IPS-18a (cell line): ENCODE data around the gene NOTCH2.
"Not testable (repeated sequence)": the region's sequence is repeated elsewhere in the genome, so short reads cannot be mapped to it uniquely, and the experiment has no call there.

Experiments used
- H3K27ac ChIP-seq: one replicate; pipeline ENCODE4 v1.5.1; 2013; ENCODE audit warnings: low read length
- H3K27me3 ChIP-seq: one replicate; pipeline ENCODE4 v1.6.1; 2013; ENCODE audit warnings: mild to moderate bottlenecking, low read length; ENCODE audit not compliant: control insufficient read depth, insufficient read depth
- H3K36me3 ChIP-seq: one replicate; pipeline ENCODE4 v1.6.1; 2013; ENCODE audit warnings: low read depth, low read length; ENCODE audit not compliant: control insufficient read depth
- H3K4me1 ChIP-seq: one replicate; pipeline ENCODE4 v1.6.1; 2013; ENCODE audit warnings: low read depth, low read length; ENCODE audit not compliant: control insufficient read depth
- H3K4me3 ChIP-seq: one replicate; pipeline ENCODE4 v1.5.1; 2013; ENCODE audit warnings: low read length
- H3K9ac ChIP-seq: one replicate; pipeline ENCODE4 v1.6.1; 2013; ENCODE audit warnings: mild to moderate bottlenecking, low read length, moderate library complexity
- H3K9me3 ChIP-seq: one replicate; pipeline ENCODE4 v1.6.1; 2013; ENCODE audit warnings: low read depth, low read length; ENCODE audit not compliant: control insufficient read depth

NOTCH2 gene

GRCh38 chr1:119984771-119985170 is 84.7 kb downstream of the NOTCH2 start:
- H3K4me3 ChIP-seq = no peak overlapping the region
- H3K36me3 ChIP-seq = peaks cover 9% of the 10 kb centered on the region
- H3K27ac ChIP-seq = no peak overlapping the region

DNA sequence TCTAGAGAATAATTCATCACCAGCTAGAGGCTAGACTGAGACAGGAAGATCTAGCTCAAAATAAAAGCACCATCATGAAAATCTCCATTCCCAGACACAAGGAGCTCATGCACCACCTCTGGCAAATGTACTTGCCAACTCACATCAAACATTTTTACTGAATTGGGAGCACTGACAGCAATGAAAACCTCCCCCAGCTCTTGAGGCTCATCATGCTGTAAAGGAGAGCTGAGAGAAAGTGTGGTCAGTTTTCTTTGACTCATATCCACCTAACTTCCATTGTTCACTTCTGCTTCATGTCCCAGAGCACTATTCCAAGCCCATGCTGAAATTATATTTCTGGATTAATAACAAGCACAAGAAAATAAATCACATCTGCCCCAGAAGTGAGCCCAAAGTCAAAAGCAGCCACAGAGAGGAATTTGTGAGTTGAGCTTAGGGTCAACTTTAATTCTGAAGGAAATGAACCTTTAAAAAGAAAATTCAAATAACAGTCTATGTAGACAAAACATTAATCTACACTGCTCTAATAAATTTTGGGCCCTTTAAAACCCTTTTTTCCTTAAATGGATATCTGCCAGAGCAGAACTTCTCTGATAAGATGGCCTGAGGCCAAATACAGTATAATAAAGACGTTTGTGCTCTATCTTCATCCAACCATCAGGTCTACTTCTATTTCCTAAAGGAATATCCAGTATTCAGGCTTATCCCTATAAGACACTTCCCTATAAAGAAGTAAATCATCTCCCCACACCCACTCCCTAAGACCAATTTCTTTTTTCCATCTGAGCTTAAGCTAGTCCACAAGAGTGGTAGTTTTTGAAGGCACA is 87.3 kb downstream of the NOTCH2 start:
- Histone ChIP-seq H3K4me1 (no peaks in the 10 kb centered on the region), H3K4me3 (no peak overlapping the region), H3K36me3 (peaks cover 9% of the 10 kb centered on the region), H3K9ac (no peak overlapping the region), H3K9me3 (no peaks in the 10 kb centered on the region), H3K27ac (no peak overlapping the region), H3K27me3 (no peaks in the 10 kb centered on the region)

More at GRCh38 chr1:119984771-119985170, 84.7 kb downstream of the NOTCH2 start:
- H3K9me3 ChIP-seq = no peaks in the 10 kb centered on the region
- no peaks in the 10 kb centered on the region for H3K27me3 ChIP-seq
- no peak overlapping the region for H3K9ac ChIP-seq
- no peaks in the 10 kb centered on the region for H3K4me1 ChIP-seq

DNA sequence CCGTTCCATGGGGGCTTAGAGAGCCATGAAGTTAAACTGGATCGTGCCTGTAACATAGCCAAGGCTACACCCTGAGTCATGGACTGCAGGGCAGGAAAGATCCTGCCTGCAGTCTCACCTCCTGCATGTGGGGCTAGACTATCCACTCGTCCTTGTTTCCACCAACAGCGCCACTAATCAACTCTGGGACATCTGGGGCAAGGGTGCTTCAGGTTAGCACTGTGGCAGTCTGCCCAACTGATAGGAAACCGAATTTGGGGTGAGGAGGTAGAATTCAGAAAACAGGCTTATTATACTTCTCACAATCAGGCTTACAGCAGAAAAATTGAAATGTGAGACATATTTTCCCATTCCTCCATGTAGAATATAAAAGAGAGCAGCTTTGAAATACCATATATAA is 88.0 kb downstream of the NOTCH2 start:
- Histone ChIP-seq H3K9me3 (no peaks in the 10 kb centered on the region), H3K36me3 (peaks cover 5% of the 10 kb centered on the region), H3K27ac (no peak overlapping the region), H3K27me3 (no peaks in the 10 kb centered on the region), H3K9ac (no peak overlapping the region), H3K4me1 (no peaks in the 10 kb centered on the region), H3K4me3 (no peak overlapping the region)

DNA sequence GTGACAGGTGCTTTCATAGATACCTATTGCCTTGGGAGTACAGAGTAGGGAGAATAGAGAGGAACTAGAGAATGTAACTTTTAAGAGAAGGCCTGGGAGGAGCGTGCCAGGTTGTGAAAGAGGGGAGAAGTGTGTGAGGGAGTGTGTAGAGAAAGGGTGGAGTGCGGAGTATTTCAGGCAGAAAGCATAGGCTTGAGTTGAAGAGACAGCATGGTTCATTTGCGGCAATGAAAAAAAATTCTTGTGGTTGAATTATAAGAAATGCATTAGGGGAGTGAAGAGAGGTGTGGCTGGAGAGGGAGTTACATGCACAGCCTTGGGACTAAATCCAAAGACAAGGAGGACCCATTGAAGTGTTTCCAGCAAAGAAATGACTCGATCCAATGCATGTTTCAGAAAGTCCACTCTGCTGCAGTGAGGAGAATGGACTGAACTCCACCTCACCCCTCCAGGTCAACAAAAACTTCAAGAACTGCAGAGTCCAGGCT is 91.4 kb downstream of the NOTCH2 start:
- no peak overlapping the region for H3K4me3 ChIP-seq
- H3K9ac ChIP-seq = no peak overlapping the region
- H3K36me3 ChIP-seq = no peaks in the 10 kb centered on the region
- H3K27me3 ChIP-seq = no peaks in the 10 kb centered on the region
- no peaks in the 10 kb centered on the region for H3K9me3 ChIP-seq
- no peak overlapping the region for H3K27ac ChIP-seq
- no peaks in the 10 kb centered on the region for H3K4me1 ChIP-seq

- H3K36me3 ChIP-seq, H3K27ac ChIP-seq, H3K9me3 ChIP-seq, H3K4me1 ChIP-seq, H3K27me3 ChIP-seq, H3K4me3 ChIP-seq, H3K9ac ChIP-seq: not testable (repeated sequence)
These were observed 92.2 kb downstream of the NOTCH2 start for GRCh38 chr1:119977113-119977736.

DNA sequence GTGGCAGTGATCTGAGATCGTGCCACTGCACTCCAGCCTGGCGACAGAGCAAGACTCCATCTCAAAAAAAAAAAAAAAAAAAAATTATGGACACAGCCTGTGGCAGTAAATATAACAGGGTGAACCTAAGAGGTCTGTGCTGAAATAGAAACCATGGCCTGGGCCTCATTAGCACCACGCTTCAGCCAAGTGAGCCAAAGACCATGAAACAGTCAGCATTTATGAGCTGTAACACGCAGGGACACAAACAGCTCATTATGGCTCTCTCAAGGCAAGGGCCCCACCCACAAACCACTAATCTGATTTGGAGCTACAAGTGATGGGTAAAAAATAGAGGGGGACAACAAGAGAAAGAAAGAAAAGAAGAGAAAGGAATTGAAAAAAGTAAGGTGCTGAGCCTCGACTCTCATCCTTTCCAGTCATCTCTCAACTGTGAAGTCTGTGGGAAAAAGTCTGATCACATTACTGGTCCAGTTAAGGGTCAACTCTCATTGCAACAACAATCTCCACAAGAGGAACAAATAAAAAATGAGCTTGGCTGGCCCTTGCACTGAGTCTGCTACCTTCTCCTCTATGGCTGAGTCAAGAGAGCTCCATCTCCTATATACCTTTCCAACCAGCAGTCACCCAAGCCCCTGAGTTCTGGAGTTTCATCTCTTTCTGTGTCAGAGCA is 93.7 kb downstream of the NOTCH2 start:
- H3K9me3 ChIP-seq, H3K27ac ChIP-seq, H3K27me3 ChIP-seq, H3K4me3 ChIP-seq, H3K9ac ChIP-seq, H3K4me1 ChIP-seq, H3K36me3 ChIP-seq: not testable (repeated sequence)

GRCh38 chr1:119975006-119975405 is 94.5 kb downstream of the NOTCH2 start:
- no peak overlapping the region for H3K27ac ChIP-seq
- H3K36me3 ChIP-seq = no peaks in the 10 kb centered on the region
- H3K4me1 ChIP-seq = no peaks in the 10 kb centered on the region
- no peak overlapping the region for H3K4me3 ChIP-seq
- H3K9me3 ChIP-seq = no peaks in the 10 kb centered on the region
- no peaks in the 10 kb centered on the region for H3K27me3 ChIP-seq
- H3K9ac ChIP-seq = no peak overlapping the region

- H3K9me3 ChIP-seq = no peaks in the 10 kb centered on the region
- H3K4me1 ChIP-seq = no peaks in the 10 kb centered on the region
- H3K36me3 ChIP-seq = no peaks in the 10 kb centered on the region
- H3K4me3 ChIP-seq = no peak overlapping the region
- H3K27me3 ChIP-seq = no peaks in the 10 kb centered on the region
- no peak overlapping the region for H3K27ac ChIP-seq
- no peak overlapping the region for H3K9ac ChIP-seq
These were observed 95.4 kb downstream of the NOTCH2 start for GRCh38 chr1:119974013-119974412.

- Histone ChIP-seq H3K27ac (no peak overlapping the region), H3K9me3 (no peaks in the 10 kb centered on the region), H3K4me1 (no peaks in the 10 kb centered on the region)
These were observed 97.5 kb downstream of the NOTCH2 start for GRCh38 chr1:119971710-119972570.

DNA sequence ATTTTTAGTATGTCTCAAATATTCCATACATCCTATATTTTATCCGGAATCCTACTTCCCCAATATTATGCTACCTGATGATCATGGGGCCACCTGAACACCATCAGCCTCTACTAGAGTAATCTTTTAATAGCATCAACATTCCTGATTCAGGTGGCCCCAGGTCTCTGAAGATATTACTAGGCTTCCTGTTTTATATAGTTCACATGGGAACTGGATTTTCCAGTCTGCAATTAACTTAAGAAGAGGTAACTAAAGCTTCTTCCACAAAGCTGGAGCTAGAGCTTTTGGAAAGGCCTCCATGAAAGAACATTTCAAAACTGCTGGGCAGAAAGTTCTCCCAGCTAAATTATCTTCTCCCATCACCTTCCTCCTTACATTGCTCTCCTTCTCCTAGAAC is 100.9 kb downstream of the NOTCH2 start:
- Histone ChIP-seq H3K27me3 (no peaks in the 10 kb centered on the region), H3K4me3 (no peak overlapping the region), H3K9ac (no peak overlapping the region), H3K4me1 (no peaks in the 10 kb centered on the region), H3K36me3 (peaks cover 26% of the 10 kb centered on the region), H3K27ac (no peak overlapping the region), H3K9me3 (no peaks in the 10 kb centered on the region)

More at GRCh38 chr1:119971710-119972570, 97.5 kb downstream of the NOTCH2 start:
- H3K4me3 ChIP-seq = no peak overlapping the region
- H3K36me3 ChIP-seq = peaks cover 9% of the 10 kb centered on the region
- no peak overlapping the region for H3K9ac ChIP-seq
- H3K27me3 ChIP-seq = no peaks in the 10 kb centered on the region

DNA sequence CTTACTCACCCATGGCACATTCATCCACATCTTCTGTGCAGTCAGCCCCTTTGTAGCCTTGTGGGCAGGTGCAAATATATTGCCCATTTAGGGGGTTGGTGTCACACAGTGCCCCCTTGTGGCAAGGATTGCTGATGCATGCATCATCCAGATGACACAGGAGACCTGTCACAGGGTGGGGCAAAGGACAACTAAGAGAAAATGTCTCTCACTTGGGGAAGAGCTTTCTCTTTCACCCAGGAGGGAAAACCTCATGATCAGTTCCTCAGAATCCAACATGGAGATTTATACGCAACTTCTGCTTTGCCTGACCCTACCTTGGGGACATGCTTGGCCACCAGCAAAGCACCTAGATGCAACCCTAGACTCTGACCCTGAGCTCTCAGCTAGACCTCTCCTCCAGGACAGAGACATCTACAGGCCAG is 101.4 kb downstream of the NOTCH2 start:
- no peaks in the 10 kb centered on the region for H3K27me3 ChIP-seq
- no peak overlapping the region for H3K27ac ChIP-seq
- peaks cover 27% of the 10 kb centered on the region for H3K36me3 ChIP-seq
- no peaks in the 10 kb centered on the region for H3K4me1 ChIP-seq
- H3K9me3 ChIP-seq = no peaks in the 10 kb centered on the region
- H3K4me3 ChIP-seq = no peak overlapping the region
- no peak overlapping the region for H3K9ac ChIP-seq
